PC-9 (cell line): ENCODE results near the gene HNRNPLL. TPM values are rescaled to one million over a fixed set of nuclear protein-coding genes. Genes with fewer than 3 reads are reported as not detected.

Experiments used
- BruUV-seq: library from RNA; stranded (reverse); fragments of 400-500 nt; replicated peaks from 2 replicates; lab custom pipeline; 2021; lab: Mats Ljungman, UMichigan
- CTCF ChIA-PET: fragments of 300-600 bp; sonication (Branson Sonifier 250); formaldehyde crosslinking; loops from one replicate; lab custom pipeline; 2022; ENCODE audit warnings: antibody characterized with exemption; lab: Charles Lee
- POLR2A ChIA-PET: fragments of 300-600 bp; sonication (Branson Sonifier 250); formaldehyde crosslinking; loops from one replicate; lab custom pipeline; 2022; ENCODE audit warnings: antibody characterized with exemption; ENCODE audit not compliant: unreplicated experiment; lab: Charles Lee
- DNase-seq, 2 experiments: peaks; one replicate each; pipeline versions ENCODE4 v3.0.0 to v3.0.0-alpha.2; 2015 to 2022; ENCODE audit warnings: mixed read lengths in 1 of 2
- H2AFZ ChIP-seq: fragments of 200-600 bp; sonication (generic); 2 replicates; pipeline ENCODE4 v1.8.1; 2017; ENCODE audit warnings: antibody characterized with exemption
- H3F3A ChIP-seq: fragments of 200-600 bp; sonication (generic); 2 replicates; pipeline ENCODE4 v1.8.1; 2017; ENCODE audit warnings: antibody characterized with exemption, mild to moderate bottlenecking, low read depth; ENCODE audit not compliant: insufficient read depth
- H3K27ac ChIP-seq: fragments of 200-600 bp; sonication (generic); 2 replicates; pipeline ENCODE4 v1.6.1; 2016; ENCODE audit warnings: mixed run types
- H3K27me3 ChIP-seq: fragments of 200-600 bp; sonication (generic); 2 replicates; pipeline ENCODE4 v1.6.1; 2016; ENCODE audit warnings: low read depth, mixed run types; ENCODE audit not compliant: insufficient read depth
- H3K36me3 ChIP-seq: fragments of 200-600 bp; sonication (generic); 2 replicates; pipeline ENCODE4 v1.6.1; 2016; ENCODE audit warnings: low read depth, mixed run types
- H3K4me1 ChIP-seq: fragments of 200-600 bp; sonication (generic); replicated peaks from 2 replicates; pipeline ENCODE4 v1.6.1; 2016; ENCODE audit warnings: mixed run types; ENCODE audit not compliant: insufficient read depth
- H3K4me2 ChIP-seq: fragments of 200-600 bp; sonication (generic); 2 replicates; pipeline ENCODE4 v1.6.1; 2017; ENCODE audit warnings: mixed run types
- H3K4me3 ChIP-seq: fragments of 200-600 bp; sonication (generic); 2 replicates; pipeline ENCODE4 v1.6.1; 2016; ENCODE audit warnings: mixed run types
- H3K79me2 ChIP-seq: fragments of 200-600 bp; sonication (generic); 2 replicates; pipeline ENCODE4 v1.6.1; 2017; ENCODE audit warnings: low read depth, mixed run types
- H3K9me2 ChIP-seq: fragments of 200-600 bp; sonication (generic); 2 replicates; pipeline ENCODE4 v1.8.1; 2017; ENCODE audit warnings: mild to moderate bottlenecking; ENCODE audit not compliant: insufficient read depth
- H3K9me3 ChIP-seq: fragments of 200-600 bp; sonication (generic); 2 replicates; pipeline ENCODE4 v1.8.1; 2016; ENCODE audit warnings: low read depth; ENCODE audit not compliant: insufficient read depth
- H4K20me1 ChIP-seq: fragments of 200-600 bp; sonication (generic); 2 replicates; pipeline ENCODE4 v1.8.1; 2017; ENCODE audit not compliant: insufficient read depth
- CTCF ChIP-seq: fragments of 200-600 bp; sonication (generic); conservative IDR thresholded peaks from 2 replicates; pipeline ENCODE4 v1.6.1; 2017; ENCODE audit warnings: mixed run types, antibody characterized with exemption, mild to moderate bottlenecking, moderate library complexity
- EZH2 ChIP-seq: fragments of 200-600 bp; sonication (generic); IDR thresholded peaks from 2 replicates; pipeline ENCODE4 v1.8.0; 2017; ENCODE audit warnings: antibody characterized with exemption, low read depth
- intact Hi-C: fragments of 100-400 bp; cut with micrococcal nuclease; formaldehyde crosslinking; loops from one replicate; pipeline ENCODE4 v1.10.0; 2022; ENCODE audit not compliant: unreplicated experiment
- total RNA-seq: library from RNA; stranded (reverse); gene quantifications from 2 replicates; pipeline ENCODE4 v1.2.3, GENCODE V29; 2021

HNRNPLL gene
- total RNA-seq, 1 experiment from 2014 or later, result 38.1 TPM

GRCh38 chr2:38608755-38609154 lies 6.0 kb upstream of the HNRNPLL start:
- no TSS peak for BruUV-seq
- intact Hi-C loops, result no loop called here
- ChIA-PET POLR2A (no interaction called here), CTCF (interaction anchor here (0.7 kb wide), 1 partner anchor 8 kb away, joined by 3 read pairs; no protein-coding TSS in a partner anchor)
- TF ChIP-seq CTCF (no peak), EZH2 (no peak)
- Histone ChIP-seq H3K4me2 (no peak overlapping the region), H3K27me3 (no peaks in the 10 kb centered on the region), H3K9me3 (peaks cover 3% of the 10 kb centered on the region; the same call in 1 of the 2 replicates), H3F3A (no peaks in the 10 kb centered on the region), H2AFZ (no peak overlapping the region), H3K36me3 (no peaks in the 10 kb centered on the region), H3K27ac (no peak overlapping the region), H3K79me2 (no peaks in the 10 kb centered on the region), H3K4me3 (no peak overlapping the region), H4K20me1 (no peaks in the 10 kb centered on the region), H3K9me2 (no peaks in the 10 kb centered on the region), H3K4me1 (0 out of 2 replicates have a peak, but pooled peaks cover 2% of the 10 kb centered on the region)
- DNase-seq, result no peak

DNA sequence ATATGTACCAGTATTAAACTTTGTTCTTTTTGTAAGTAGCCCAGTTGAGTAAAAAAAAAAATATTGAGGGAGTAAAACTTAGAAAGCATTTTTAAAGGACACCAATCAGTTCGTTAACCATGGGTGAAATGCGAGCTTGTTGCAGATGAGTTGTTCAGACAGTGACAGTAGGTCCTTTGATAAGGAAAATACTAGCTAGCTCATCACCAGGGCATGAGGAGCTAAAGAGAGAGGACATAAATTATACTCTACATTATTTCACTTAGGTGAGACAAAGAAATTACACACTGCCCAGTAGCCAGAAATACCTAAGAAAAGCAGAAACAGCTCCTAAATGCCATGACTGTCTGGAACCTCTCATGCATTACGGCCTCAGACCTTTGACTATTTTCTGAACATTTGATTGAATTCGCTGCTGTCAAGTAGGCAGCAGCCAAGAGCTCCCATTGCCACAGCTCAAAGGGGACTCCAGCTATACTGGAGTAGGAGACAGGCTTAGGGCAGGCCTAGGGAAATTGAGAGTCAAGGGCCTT lies 2.6 kb upstream of the HNRNPLL start:
- peaks cover 20% of the 10 kb centered on the region for H3K79me2 ChIP-seq
- no peaks in the 10 kb centered on the region for H3K9me3 ChIP-seq
- peaks cover 6% of the 10 kb centered on the region; the same call in 1 of the 2 replicates for H4K20me1 ChIP-seq
- no peak overlapping the region for H3K27ac ChIP-seq
- no peak for DNase-seq
- ChIA-PET POLR2A (interaction anchor here (0.6 to 0.7 kb wide), 2 partner anchors 115 to 146 kb away, joined by 4 to 6 read pairs; partner anchors contain the start of gene SRSF7), CTCF (no interaction called here)
- H3F3A ChIP-seq, result peaks cover 7% of the 10 kb centered on the region; the same call in 1 of the 2 replicates
- no peaks in the 10 kb centered on the region for H3K9me2 ChIP-seq
- intact Hi-C loops, result no loop called here
- peaks cover 14% of the 10 kb centered on the region for H3K4me1 ChIP-seq
- H3K36me3 ChIP-seq, result no peaks in the 10 kb centered on the region
- H2AFZ ChIP-seq, result no peak overlapping the region
- no peaks in the 10 kb centered on the region for H3K27me3 ChIP-seq
- no TSS peak for BruUV-seq
- H3K4me3 ChIP-seq, result no peak overlapping the region
- TF ChIP-seq EZH2 (no peak), CTCF (no peak)
- no peak overlapping the region for H3K4me2 ChIP-seq

GRCh38 chr2:38603402-38604290 lies 918 bp upstream of the HNRNPLL start:
- TSS peak; percentile 52 for BruUV-seq
- Histone ChIP-seq H3K9me3 (no peaks in the 10 kb centered on the region), H3K9me2 (no peaks in the 10 kb centered on the region), H4K20me1 (peaks cover 18% of the 10 kb centered on the region), H2AFZ (peak overlapping the region; percentile 93), H3K36me3 (no peaks in the 10 kb centered on the region), H3K4me3 (peak overlapping the region; percentile 69), H3K79me2 (peaks cover 37% of the 10 kb centered on the region), H3K27ac (no peak overlapping the region), H3K27me3 (no peaks in the 10 kb centered on the region), H3K4me2 (peak overlapping the region; percentile 75), H3F3A (peaks cover 7% of the 10 kb centered on the region; the same call in 1 of the 2 replicates), H3K4me1 (peaks cover 31% of the 10 kb centered on the region)
- peak; percentile 83 for TF ChIP-seq CTCF
- TF ChIP-seq EZH2, result no peak
- ChIA-PET CTCF (no interaction called here), POLR2A (interaction anchor here (0.6 to 0.7 kb wide), 2 partner anchors 11 to 148 kb away, joined by 3 to 6 read pairs; partner anchors contain the start of gene SRSF7)
- intact Hi-C loops, result loop anchor here (1.0 to 5.0 kb wide), 2 partner anchors 63 to 496 kb away; partner anchors contain the start of gene GALM
- DNase-seq, result peak; percentile 50 to 59
